Amniotic stem cell (primary cell): ENCODE data around the gene SLC9A4.

Experiments
- DNase-seq: peaks from one replicate; lab custom pipeline; 2025; lab: John Stamatoyannopoulos, UW

SLC9A4 gene

GRCh38 chr2:102499558-102499957 is 26.5 kb downstream of the SLC9A4 start:
- no peak for DNase-seq

GRCh38 chr2:102502576-102502975 is 29.6 kb downstream of the SLC9A4 start:
- no peak for DNase-seq

GRCh38 chr2:102504833-102505232 is 31.8 kb downstream of the SLC9A4 start:
- no peak for DNase-seq

DNA sequence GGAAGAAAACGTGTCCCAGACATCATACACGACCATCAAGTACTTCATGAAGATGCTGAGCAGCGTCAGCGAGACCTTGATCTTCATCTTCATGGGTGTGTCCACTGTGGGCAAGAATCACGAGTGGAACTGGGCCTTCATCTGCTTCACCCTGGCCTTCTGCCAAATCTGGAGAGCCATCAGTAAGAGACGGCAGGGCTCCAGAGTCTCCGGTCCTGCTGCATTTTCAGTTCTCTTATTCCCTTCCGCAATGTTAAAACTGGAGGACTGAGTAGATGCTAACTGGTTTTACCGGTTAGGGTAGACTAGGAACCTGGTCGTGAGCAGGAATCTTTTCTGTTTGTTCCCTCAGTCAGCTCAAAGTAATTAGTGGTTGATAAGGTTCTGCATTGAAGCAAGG is 32.3 kb downstream of the SLC9A4 start:
- DNase-seq = no peak

GRCh38 chr2:102506743-102507142 is 33.7 kb downstream of the SLC9A4 start:
- no peak for DNase-seq

DNA sequence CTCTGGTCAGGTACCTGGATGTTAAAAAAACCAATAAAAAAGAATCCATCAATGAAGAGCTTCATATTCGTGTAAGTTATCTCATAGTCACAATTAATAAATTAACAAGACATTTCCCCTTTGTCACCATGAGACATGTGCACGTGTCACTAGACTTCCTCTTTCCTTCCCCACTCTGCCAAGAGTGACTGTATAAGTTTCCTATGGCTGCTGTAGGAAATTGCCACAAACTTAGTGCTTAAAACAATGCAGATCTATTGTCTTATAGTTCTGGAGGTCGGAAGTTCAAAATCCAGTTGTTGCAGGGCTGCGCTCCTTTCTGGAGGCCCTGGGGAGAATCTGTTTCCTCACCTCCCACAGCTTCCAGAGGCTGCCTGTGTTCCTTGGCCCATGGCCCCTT is 35.8 kb downstream of the SLC9A4 start:
- no peak for DNase-seq

DNA sequence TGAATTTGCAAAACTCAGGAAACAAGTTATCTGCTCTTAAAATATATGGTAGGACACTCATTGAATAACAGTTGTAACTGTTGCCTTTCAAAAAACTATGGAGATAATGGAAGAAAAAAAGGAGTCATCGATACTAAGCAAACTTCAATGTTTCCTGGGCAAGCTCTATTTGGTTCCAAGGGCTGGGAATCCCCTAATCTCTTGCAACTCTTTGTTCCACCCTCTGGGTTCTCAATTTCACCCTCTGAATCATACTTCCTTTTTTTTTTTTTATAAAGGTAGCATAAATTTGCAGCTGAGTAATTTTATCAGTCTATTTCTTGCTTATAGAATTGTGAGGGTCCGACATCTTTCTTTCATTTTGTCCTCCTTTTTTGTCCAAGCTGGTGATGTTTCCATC is 36.7 kb downstream of the SLC9A4 start:
- no peak for DNase-seq

GRCh38 chr2:102510791-102511575 is 38.0 kb downstream of the SLC9A4 start:
- no peak for DNase-seq

- no peak for DNase-seq
Observed at GRCh38 chr2:102512161-102512560, 39.1 kb downstream of the SLC9A4 start.

GRCh38 chr2:102513355-102513939 is 40.4 kb downstream of the SLC9A4 start:
- DNase-seq = no peak

DNA sequence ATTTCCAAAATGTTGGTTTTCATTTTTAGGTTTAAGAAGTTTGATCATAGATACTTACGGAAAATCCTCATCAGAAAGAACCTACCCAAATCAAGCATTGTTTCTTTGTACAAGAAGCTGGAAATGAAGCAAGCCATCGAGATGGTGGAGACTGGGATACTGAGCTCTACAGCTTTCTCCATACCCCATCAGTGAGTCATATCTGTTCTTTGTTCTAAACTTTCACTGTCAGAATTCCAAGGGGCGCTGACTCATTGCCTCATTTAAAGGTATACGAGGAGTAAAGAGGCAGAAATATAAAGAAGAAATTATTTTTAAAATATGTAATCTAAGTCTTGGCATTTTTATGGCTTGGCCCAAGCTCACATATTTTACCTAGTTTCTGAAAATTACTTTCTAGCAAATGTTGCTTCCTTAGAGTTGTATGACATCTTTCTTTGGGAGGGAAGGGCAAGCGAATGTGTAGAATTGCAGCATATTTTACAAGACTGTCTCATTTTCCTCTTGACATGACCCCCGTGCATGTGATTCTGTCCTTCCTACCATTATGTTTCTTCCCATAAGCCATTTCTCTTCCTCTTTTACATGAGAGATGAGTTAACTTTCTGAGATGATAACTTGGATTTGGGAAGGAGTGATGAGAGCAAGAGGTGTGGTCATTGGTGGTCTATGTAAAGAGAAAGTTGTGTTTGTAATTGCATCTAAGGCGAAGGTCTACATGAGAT is 41.2 kb downstream of the SLC9A4 start:
- peak; percentile 80 for DNase-seq

DNA sequence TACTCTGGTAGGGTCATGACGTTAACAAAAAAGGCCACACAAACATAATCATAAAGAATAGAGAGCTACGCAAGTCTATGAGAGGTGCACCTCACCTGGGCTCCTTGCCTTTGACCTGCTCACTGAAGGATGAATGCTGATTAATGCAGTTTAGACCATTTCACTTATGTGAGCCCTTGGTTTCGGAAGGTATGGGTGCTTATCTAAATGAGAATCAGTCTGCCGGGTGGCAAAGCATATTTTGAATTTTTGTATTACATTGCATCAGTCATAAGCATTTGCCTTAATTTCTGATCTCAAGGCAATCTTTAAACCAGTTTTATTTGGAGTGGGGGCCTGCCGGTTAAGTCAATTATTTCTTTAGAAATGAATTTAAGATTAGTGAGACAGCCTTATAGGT is 42.8 kb downstream of the SLC9A4 start:
- no peak for DNase-seq

DNA sequence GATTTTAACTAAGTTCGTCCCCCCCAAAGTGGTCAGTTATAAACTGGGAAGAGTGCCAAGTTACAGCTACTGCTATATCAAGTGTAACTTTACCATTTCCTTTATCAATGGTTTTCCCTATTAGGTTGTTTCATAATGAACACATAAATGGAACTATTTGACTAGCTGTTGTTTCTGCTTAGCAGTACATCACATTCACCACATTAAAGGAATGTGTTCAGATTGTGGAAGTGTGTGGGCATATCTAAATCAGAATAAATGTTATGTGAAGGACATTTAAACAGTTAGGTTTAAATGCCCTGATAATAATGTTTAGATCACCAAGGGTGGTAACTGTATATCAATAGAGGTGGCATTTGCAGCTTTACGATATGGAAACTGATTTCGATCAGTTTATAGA is 45.1 kb downstream of the SLC9A4 start:
- DNase-seq = no peak

- no peak for DNase-seq
Observed at GRCh38 chr2:102520009-102520408, 47.0 kb downstream of the SLC9A4 start.

DNA sequence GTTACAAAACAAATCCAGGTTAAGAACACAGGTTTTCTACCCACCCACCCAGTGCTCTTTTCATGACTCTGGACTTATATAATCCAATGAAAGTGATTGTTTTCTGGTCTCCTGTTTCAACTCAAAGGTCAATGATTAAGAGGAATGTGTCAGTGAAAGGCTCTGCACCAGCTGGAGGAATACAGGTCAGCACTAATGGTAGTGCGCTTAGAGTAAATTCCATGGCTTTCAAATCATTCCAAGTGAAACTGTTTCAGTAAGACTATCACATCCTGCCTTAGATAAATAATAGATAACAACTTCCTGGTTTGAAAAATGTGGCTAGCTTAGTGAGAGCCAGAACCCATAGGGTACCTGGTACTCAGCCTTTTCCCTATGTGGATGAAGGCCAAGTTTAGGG is 47.8 kb downstream of the SLC9A4 start:
- no peak for DNase-seq

DNA sequence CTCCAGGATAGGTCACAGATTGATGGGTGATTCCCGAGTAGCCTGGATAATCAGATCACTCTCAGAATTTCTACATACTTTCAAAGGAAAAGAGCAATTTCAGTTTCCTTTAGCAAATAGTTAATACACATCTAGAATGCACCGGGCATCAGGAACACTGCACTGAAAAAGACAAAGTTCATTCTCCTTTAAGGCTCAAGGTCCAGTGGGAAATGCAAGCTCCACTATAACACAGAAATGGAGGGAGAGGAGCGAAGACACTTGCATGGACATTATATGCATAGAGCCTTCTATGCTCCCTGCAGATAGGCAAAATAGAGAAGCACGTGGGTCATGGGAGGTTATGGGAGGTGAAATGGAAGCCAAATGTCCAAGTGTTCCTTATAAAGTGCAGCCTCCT is 49.1 kb downstream of the SLC9A4 start:
- no peak for DNase-seq

DNA sequence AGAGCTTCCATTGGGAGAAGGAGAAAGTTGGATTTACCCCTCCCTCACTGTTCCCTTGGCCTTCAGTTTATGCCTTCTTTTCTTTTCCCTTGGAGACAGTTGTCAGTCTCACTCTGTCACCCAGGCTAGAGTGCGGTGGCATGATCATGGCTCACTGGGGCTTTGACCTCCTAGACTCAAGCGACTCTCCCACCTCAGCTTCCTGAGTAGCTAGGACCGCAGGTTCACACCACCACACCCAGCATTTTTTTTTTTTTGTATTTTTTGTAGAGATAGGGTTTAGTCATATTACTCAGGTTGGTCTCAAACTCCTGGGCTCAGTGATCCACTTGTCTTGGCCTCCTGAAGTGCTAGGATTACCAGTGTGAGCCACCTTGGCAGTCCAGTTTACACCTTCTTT is 49.9 kb downstream of the SLC9A4 start:
- DNase-seq = no peak

DNA sequence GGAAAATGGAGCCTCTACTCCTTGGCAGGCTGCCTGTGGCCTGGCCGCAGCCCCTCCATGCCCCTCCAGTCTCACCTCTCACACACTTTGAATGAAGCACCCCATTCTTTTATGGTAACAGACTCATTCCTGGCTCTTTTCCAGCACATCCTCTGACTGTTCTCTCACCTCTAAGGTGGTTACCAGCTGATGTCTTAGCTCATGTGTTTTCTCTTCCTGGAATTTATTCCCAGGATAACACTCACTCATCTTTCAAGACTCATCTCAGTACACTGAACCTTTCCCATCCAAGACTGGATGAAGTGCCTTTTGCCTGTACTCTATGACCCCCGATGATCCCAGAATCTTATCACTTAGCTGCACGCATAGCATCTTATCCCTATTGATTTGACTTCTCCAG is 50.6 kb downstream of the SLC9A4 start:
- DNase-seq = no peak

GRCh38 chr2:102527086-102527485 is 54.1 kb downstream of the SLC9A4 start:
- no peak for DNase-seq

DNA sequence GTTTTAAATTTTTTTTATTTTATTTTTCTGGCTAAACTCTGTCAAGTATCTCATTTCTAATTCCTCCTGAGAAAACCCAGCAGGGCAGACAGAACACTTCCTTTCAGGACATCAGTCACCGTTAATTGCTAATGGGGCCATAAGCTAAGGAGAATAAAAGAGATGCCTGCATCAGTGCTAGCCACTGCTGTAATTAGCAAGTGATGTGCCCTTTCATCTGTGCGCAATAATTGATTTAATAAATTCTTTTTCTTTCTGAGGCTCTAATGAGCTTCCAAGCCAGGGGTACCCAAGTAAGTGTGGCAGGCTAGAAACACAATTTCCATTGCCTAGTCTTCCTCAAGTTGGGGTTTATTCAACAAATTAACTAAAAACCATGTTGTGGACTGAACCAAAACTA is 65.5 kb downstream of the SLC9A4 start:
- no peak for DNase-seq

GRCh38 chr2:102540882-102541281 is 67.9 kb downstream of the SLC9A4 start:
- DNase-seq = no peak

- DNase-seq = no peak
Observed at GRCh38 chr2:102544182-102544581, 71.2 kb downstream of the SLC9A4 start.

GRCh38 chr2:102547462-102547861 is 74.4 kb downstream of the SLC9A4 start:
- DNase-seq = no peak
